ENCODE results near the gene PKM.
"Not testable (repeated sequence)": the region's sequence is repeated elsewhere in the genome, so short reads cannot be mapped to it uniquely, and the experiment has no call there.

Gene PKM

DNA sequence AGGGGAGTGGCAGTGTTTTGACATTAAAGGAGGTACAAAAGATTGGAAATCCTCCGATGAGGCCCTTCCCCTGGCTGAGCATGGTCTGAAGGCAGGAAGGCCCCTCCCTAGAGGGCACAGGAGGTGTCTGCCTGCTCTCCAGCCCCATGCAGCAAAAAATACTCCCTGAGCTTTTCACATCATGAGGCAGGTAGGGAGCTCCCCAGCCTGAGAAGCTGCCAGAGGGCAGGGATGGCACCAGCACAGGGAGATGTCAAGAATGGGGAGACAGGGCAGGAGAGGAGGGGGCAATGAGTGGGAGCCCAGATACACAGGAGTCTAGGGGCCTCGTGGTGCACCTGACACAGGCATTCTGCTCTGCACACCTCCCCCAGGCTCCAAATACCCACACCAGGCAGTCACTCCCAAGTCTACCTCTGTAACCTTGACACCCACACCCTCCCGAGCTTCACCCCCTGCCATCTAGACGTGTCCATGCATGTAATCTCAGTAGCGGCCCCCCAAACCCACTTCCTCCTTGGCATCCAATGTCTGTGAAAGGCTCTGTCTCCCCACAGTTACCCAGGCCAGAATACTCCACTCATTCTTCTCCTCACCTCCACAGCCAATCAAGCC, 56.3 kb downstream of the PKM start:
- DNase-seq: no peak

DNA sequence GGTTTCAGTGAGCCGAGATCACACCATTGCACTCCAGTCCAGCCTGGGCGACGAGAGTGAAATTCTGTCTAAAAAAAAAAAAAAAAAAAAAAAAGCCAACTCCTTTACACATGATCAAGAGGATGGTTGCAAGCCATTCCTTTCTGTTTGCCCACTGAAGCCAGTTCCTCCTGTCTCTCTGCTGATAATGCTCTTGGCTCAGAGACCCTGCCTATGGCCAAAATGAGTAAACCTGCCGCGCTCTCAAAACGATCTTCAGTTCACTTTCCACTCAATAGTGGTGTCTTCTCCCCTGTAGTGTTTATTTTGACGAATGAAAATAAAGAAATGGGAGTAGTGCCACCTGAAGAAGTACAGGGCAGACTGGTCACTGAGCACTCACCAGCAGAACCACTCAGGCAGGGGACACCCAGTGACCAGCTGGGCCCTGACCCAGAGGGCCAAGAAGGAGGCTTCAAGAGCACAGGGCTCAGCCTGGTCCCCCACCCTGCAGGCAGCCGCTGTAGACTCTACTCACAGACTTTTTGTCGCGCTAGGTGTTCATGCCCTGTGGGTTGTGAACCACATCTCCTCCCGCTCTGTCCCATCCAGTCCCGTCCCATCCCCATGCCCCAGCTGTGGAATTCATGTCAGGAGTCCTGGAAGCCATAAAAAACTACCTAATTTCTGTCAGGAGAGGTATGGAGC, 57.0 kb downstream of the PKM start:
- no peak for DNase-seq

DNA sequence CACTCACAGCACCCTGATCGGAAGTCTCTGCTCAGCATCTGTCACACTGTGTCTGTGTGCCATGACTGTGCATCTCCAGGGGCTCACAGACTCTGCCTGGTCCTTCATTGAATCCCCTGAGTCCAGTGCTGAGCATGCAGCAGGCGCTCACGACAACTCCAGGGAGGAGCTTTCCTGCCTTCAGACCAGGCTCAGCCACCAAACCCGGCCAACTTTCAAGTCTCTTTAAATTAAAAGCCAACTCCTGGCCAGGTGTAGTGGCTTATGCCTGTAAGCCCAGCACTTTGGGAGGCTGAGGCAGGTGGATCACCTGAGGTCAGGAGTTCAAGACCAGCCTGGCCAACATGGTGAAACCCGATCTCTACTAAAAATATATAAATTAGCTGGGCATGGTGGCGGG, 57.6 kb downstream of the PKM start:
- DNase-seq: no peak

DNA sequence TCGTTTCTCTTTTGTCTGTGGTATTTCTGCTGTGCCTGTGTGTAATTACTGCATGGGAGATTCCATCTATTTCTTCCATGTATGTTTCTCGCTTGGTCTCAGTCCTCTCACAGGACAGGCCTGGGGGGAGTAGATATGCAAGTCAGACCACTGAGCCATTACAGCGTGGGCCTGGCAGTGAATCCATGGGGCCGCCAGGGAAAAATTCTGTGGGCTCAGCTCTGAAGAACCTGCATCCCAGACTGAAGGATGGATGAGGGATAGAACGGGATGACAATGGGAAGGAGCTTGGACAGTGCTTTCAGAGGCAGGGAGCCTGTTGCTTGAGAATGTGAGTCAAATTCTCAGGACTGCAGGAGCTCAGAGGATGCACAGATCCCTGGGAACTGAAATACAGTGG, 58.2 kb downstream of the PKM start:
- no peak for DNase-seq

DNA sequence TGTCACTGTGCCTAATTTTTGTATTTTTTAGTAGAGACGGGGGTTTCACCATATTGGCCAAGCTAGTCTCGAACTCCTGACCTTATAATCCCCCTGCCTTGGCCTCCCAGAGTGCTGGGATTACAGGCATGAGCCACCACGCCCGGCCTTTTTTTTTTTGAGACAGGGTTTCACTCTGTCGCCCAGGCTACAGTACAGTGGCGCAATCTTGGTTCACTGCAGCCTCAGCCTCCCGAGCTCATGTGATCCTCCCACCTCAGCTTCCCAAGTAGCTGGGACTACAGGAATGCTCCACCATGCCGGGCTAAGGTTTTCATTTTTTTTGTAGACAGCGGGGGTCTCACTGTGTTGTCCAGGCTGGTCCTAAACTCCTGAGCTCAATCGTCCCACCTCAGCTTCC, 59.0 kb downstream of the PKM start:
- DNase-seq: not testable (repeated sequence)

DNA sequence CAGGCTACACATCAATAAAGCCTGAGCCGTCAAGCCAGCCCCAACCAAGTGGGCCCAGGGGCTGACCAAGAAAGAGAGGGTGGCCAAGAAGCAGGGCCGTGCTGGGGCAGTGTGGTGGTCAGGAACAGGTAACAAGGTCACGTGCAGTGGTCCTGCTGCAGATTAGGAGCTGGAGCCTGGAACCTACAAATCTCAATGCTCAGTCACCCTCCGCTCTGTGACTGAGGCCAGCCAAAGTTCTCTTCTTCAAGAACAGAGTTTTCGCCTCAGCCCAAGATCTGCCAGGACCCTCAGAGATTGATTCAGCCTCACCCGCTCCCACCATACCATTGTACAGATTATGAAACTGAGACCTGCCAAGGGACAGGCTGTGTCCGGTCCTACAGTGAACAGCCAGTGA, 60.3 kb downstream of the PKM start:
- DNase-seq: no peak

DNA sequence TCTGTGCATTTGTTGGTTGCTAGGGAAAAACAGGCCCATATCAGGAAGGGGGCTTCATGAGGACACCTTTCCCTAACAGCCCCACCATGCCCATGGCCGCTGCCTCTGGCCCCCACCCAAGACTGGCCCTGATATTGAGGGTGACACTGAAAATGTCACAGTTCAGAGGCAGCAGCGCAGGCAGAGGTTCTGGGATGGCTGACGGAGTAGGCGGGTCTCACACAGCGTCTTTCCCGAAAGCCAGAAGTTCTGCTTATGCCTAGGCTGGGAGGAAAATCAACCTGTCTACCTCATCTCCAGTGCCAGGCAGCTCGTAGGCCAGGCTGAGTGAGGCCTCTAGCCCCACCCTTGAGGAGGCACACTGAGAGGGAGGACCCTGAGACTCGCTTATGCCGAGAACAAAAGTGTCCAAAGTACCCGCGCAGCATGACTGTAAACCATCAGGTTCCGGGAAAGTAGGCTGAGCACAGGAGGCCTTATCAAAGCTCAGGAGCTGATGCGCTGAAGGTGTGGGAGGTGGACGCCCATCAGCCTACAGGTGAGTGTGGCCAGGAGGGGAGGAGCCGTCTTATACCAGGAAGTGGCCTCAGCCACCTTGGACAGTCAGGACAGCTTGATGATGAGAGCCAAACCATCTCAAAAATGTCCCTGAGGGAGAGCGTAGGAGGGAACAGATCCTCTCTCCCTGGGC, 60.9 kb downstream of the PKM start:
- no peak for DNase-seq

DNA sequence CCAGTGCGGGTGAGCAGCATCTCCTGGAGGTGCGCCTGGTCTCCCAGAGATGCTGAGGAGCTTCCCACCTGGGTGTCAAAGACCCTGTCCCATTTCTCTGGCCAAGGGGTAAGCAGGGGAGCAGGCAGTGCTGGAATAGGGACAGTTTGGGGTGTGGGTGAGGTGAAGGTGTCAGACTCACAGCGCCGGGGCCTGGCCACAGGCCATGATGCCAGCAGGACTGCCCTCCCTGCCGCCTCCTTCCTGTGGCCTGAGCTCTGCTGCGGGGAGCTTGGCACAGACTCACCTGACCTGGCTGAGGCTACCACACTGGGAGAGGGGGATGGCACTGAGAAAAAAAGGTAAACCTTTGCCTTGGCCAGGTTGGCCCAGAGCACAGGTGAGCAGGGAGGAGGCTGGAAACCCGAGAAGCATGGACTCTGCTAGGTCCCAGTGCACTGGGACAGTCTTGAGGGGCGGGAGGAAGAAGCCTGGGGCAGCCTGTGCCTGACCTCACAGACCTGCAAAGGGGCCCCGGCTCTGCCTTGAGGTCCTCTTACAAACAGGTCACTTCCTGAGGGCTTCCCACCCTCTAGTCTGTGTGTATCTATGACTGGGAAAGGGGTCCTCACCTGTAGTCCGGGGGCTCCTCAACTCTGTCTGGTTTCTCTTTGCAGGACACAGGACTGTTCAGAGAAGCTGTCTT, 61.6 kb downstream of the PKM start:
- DNase-seq: no peak

DNA sequence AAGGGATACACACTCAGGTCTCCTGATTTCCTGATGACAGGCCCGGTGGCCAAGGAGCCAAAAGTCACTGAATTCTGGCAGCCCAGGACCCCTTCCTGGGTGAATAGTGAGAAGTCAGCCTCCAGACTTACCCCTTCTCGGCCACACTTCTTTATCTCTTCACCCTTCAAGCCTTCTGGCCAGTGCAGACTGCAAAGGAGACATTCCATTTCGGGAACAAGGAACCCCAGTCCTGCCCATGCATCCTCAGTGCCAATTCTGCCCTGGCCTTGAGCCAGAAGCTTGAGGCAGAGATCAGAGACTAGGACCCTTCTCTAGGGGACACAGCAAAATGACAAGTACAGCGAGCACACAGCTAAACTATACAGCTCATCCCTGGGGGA, 62.2 kb downstream of the PKM start:
- no peak for DNase-seq

DNA sequence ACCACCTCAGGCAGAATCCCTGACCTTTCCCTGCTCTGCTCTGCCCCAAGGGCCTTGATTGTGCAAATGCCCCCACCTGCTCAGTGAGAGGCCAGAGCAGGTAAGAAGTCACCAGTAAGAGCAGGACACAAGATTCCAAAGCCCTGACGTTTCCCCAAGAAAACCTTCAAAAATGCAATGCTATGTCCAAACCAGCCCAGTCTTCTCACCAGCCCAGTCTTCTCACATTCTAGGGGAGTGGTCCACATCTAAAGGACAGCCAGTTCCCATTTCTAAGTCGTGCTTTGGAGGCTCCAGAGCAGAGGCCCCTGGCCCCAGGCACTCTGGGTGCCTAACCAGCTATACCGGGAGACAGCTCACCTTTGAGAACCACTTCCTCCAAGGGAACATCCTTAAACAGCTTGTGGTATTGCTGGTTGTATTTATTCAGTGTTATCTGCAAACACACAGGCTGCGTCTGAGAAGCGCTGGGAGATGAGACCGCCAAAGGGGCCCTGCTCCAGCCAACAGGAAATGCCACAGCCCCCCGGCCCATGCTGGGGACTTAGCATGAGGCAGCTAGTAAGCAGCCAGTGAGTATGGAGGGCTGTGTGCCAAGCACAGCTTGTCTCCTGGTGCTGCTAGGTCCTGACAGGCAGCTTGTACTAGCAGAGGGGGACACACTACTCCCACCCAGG, 62.7 kb downstream of the PKM start:
- no peak for DNase-seq

DNA sequence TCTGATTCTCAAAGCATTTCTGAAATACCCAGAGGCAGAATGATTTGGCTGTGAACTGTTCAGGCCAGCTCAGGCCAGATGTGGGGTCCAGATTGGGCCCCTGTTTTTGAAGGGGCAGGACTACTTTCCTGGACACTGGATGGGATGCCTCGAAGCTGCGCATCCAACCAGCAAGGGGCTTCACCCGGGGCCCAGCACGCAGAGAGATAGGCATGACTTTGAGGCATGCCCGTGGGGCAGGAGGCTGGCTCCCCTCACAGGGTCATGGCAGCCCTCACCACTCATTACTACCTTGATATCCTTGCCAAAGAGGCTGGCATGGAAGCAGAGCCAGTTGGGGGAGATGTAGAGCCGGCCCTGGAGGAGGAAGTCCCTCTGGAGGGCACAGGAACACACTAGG, 63.5 kb downstream of the PKM start:
- DNase-seq: no peak

DNA sequence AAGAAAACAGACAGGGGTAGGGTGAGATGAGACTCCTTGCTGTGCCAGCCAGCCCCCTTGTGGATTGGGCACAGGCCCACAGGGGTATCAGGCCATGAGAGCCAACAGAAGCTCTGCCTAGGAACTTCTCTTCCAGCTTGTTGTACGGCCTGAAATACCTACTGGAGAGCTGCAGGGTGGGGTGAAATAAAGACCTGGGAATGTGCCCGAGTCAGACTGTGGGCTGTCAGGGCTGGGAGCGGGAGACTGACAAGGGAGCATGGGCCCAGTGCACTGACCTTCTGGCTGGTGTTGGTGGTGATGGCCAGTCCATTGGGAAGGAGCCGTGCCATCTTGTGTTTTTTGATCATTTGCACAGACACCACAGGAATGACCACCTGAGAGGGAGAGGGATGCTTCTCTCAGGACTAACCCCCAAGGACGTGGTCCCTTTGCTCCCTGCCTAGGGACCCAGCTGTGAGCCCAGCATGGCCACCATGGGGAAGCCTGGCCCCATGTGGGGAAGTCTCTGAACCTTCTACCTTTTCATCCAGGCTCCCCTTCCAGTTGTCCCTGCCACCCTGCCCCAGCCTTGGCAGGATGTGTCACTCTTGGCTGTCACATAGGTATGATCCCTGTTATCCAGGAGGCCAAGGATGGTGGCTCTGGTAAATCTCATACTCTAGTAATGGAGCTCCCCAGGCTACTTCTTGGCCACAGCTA, 64.1 kb downstream of the PKM start:
- DNase-seq: no peak

DNA sequence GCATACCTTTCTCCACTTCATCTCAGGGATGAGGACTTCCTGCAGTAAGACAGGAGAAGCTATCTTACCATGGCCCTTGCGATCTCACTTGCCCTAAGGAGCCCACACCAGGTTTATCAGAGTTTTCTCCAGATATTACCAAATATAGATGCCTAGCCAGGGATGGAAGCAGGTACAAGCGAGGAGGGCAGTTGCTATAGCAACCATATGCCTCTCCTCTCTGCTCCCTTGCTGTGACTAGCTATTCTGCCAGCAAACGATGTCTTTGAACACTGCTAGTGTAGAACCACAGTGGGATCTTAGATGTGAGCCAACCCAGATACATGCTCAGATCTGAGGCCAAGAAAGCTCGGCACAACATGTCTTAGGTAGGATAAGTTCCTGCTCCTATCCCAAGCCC, 67.3 kb downstream of the PKM start:
- no peak for DNase-seq

DNA sequence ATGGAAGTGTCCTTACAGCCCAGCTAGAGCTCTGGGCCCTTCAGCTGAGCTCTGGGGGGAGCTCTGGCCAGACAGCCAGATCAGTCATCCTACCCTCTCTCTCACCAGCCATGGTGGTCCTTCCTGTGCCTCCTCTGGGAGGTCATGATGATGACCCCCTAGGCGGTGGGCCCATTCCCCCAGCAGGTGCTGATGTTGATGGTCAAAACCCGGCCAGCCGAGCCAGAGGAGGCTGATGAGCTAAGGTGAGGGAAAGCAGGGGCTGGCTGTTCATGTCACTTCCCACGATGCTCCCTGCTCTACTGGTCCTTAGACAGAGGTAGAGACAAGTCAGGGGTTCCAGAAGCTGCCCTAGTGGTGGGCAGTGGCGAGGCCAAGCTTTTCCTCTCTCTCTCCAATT, 68.4 kb downstream of the PKM start:
- DNase-seq: no peak

DNA sequence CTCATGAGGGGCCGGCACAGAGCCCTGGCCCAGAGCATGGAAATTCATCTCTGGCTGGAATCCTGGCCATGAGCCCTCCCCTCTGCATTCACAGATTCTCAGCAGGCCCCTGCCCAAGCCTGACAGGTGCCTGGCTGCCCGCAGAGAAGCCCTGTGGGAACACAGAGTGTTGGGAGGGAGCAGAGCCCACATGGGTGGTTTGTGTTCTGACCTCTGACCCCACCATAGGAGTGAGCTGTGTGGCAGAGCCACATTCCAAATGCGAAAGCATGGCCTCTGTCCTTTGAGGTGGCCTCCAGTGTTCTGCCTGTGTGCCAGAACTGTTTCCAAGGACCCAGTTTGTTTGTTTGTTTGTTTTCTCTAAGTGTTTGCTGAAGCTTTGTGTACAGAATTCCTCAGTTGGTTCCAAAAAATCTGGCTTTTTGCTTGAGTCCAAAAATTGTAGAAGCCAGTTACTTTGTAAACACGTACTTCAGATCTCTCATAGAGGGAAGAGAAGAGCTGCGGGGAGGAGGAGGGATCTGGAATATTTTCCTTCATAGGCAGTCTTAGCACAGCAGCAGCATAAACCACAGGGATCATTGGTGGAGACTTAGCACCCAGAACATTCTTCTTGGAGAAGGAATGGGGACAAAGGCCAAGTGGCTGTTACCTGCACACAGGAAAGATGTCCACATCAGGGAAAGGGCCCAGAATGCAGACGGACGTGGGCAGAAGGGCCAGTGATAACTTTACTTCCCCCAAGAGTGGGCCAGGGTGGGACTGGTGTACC, 69.4 kb downstream of the PKM start:
- DNase-seq: no peak

DNA sequence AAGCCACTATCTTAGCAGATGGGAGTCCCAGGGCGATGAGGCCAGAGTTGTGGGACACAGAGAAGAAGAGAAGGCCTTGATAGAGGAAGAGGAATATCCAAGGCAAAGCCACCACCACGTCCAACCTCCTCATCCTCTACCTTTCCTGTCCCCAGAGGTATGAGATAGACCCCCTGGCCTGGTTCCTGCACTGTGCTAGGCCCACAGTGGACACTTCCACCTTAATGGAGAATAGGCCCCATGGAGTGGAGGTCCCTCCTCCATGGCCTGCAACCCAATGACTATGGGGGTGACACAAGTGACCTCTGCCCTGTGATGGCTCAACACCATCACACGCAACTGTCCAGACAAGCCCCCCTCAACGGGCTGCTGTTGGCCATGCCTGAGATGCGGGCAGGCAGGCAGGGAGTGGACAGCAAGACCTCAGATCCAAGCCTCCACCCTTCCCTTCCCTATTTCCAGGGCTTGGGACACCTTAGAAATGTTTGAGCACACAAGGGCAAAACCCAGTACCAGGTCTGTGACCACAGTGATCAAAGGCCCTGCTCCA, 70.2 kb downstream of the PKM start:
- no peak for DNase-seq

DNA sequence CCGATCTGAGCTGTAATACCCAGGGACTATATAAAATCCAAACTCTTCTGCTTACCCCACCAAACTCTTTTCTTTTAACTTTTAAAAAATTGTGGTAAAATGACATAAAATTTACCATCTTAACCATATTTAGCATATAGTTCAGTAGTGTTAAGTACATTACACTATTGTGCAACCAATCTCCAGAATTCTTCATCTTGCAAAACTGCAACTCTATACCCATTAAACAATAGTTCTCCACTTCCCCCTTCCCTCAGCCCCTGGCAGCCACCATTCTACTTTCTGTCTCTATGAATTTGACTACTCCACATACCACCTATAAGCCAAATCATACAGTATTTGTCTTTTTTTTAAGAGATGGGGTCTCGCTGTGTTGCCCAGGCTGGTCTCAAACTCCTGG, 74.1 kb downstream of the PKM start:
- no peak for DNase-seq

DNA sequence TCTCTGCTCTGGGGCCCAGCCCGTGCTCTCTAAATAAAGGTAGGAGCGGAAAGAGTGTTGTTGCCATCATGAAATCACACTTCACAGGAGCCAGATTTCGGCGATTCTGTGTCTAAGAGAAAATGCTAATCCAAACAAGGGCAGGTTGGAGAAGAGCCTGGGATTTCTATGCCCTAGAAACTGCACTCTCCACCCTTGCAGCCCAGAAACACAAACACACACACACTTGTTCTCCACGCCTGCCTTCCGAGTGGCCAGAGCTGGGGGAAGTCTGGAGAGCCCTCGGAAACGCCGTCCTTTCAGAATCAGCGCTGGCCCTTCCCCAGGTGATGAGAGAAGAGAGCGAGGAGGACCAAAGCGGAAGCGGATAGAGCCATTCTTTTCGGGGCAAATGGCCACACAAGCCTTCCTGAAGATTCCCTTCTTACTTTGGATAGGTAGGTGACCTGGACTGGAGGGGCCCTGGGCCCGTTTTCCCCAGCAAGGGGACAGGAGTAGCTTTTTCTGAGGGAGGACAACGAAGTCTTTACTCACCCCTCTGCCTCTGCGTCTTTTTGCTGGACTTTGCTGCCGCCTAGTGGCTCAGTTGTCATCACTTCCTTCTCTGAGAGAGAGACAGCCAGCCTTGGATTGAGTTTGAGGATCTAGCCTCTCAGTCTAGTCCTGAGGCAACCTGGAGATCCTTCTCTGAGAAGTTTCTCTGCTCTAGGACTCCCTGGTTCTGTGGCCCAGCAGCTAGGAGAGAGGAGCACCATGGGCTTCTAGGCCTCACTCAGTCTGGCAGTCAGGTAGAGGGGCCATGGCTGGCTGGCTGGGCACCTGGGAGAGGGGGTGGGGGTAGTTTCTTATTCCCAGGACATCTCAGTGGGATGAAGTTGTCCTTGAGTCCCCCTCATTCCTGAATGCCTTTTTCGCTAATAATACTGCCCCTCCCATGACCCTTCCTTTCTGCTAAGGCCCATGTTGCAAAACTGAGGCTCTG, 75.1 kb downstream of the PKM start:
- peak; percentile 61 to 67 for DNase-seq

DNA sequence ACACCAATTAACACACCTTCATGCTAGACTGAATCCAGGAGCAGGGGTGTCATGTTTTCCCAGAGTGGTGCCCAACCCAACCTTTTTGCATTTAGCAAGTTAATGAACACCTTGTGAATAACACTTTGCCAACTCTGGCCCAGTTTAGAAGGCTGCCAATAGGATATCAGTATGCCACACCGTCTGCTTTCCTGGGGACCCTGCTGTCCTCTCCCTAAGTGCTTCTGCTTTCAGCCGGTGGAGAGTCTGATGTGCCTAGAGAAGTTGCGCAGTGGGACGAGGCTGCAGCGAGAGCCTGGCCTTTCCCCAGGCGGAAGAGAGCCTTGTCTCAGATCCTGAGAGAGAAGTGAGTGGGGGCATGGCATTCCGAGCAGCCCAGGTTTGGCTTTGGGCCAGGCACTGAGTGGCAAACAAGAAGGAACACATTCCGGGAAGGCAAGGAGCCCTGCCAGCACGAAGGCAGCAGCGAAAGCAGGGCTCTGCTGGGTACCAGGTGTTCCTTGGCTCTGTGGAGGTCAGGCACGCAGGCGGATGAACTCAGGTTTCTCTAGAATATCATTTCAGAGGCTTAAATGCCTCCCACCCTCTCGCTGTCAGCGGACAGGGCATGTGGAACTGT, 75.9 kb downstream of the PKM start:
- no peak for DNase-seq

DNA sequence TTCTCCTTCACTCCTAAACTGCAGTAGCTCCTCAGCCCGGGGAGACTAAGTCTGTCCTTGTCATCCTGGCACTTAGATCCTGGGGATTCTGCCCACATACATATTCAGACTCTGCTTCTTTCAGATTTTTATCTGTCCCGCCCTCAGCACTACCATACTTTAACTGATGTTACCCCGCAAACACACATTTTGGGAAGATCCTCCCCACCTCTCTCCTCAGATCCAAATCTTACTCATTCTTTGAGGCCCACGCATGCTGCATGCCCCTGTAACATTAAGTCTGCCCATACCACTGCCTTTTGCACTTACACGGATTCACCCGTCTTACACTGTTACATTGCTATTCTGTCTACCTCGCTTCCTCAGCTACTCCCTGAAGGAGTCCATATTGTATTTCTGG, 76.7 kb downstream of the PKM start:
- no peak for DNase-seq

Measured in bone marrow (tissue), 2 donors.